IMR-90 (cell line): ENCODE results near the gene MSMP.

Experiments
- CTCF ChIP-seq: conservative IDR thresholded peaks from 2 replicates; pipeline ENCODE4 v1.5.1; 2012; ENCODE audit warnings: mild to moderate bottlenecking, low read depth, low read length, improper control_type of control experiment
- MXI1 ChIP-seq: IDR thresholded peaks from 2 replicates; pipeline ENCODE4 v1.6.1; 2012; ENCODE audit warnings: low read depth, mild to moderate bottlenecking, low read length, moderate library complexity, borderline replicate concordance
- POLR2A ChIP-seq: IDR thresholded peaks from 2 replicates; pipeline ENCODE4 v1.6.1; 2012; ENCODE audit warnings: mild to moderate bottlenecking, low read depth, low read length
- RAD21 ChIP-seq: IDR thresholded peaks from 2 replicates; pipeline ENCODE4 v1.6.1; 2012; ENCODE audit warnings: low read length, improper control_type of control experiment

- no peak for TF ChIP-seq RAD21
- TF ChIP-seq CTCF: no peak
- no peak for TF ChIP-seq POLR2A
- TF ChIP-seq MXI1: no peak
Observed at GRCh38 chr9:35759795-35760194, 5.7 kb upstream of the MSMP start.
